ENCODE data around the gene ARHGAP9.

GRCh38 chr12:57517187-57517586 lies 37.5 kb upstream of the ARHGAP9 start:
- no peak for TF ChIP-seq CTCF (IDR thresholded peaks at IDR 0.05; ENCODE audit: low read length)
- TF ChIP-seq EZH2 (optimal IDR thresholded peaks at IDR 0.05; ENCODE audit: low read depth, low read length) = no peak

Data from MM.1S (cell line).